Measurements from ENCODE around the gene TMPRSS3.

Gene TMPRSS3

DNA sequence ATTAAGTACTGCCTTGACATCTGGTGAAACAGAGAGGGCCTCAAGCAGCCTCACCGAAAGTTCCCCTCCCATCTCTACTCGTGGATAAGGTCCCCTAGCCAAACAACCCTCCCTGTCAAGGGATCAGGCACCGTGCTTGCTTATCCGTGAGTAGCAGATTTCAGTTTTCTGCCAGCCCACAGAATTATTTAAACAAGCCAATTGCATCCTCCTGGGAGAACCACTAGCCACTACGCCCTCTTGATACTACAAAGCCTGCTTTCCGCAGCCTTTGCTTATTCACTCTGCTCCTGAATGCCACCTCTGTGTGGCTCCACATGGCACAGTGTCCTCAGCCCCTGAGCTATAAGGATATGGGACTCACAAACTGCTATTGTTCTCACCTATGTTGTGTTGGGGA lies 39.2 kb downstream of the TMPRSS3 start (continued):
- TF ChIP-seq, protein P1, sequence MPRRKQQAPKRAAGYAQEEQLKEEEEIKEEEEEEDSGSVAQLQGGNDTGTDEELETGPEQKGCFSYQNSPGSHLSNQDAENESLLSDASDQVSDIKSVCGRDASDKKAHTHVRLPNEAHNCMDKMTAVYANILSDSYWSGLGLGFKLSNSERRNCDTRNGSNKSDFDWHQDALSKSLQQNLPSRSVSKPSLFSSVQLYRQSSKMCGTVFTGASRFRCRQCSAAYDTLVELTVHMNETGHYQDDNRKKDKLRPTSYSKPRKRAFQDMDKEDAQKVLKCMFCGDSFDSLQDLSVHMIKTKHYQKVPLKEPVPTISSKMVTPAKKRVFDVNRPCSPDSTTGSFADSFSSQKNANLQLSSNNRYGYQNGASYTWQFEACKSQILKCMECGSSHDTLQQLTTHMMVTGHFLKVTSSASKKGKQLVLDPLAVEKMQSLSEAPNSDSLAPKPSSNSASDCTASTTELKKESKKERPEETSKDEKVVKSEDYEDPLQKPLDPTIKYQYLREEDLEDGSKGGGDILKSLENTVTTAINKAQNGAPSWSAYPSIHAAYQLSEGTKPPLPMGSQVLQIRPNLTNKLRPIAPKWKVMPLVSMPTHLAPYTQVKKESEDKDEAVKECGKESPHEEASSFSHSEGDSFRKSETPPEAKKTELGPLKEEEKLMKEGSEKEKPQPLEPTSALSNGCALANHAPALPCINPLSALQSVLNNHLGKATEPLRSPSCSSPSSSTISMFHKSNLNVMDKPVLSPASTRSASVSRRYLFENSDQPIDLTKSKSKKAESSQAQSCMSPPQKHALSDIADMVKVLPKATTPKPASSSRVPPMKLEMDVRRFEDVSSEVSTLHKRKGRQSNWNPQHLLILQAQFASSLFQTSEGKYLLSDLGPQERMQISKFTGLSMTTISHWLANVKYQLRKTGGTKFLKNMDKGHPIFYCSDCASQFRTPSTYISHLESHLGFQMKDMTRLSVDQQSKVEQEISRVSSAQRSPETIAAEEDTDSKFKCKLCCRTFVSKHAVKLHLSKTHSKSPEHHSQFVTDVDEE (CRISPR knock-in tag; IDR thresholded peaks at IDR 0.05) = no peak
- no peak for TF ChIP-seq PATZ1 (CRISPR knock-in tag; IDR thresholded peaks at IDR 0.05; ENCODE audit: borderline replicate concordance)

GRCh38 chr21:42356046-42356445 lies 39.8 kb downstream of the TMPRSS3 start:
- ATAC-seq = no peak
- TF ChIP-seq ZNF70 (CRISPR knock-in tag; IDR thresholded peaks at IDR 0.05) (no peak), ZC3H10 (CRISPR knock-in tag; IDR thresholded peaks at IDR 0.05) (no peak), ESRRG (CRISPR knock-in tag; IDR thresholded peaks at IDR 0.05) (no peak), ARNTL (CRISPR knock-in tag; IDR thresholded peaks at IDR 0.05; ENCODE audit: borderline replicate concordance, low read depth) (no peak), CREB5 (CRISPR knock-in tag; IDR thresholded peaks at IDR 0.05; ENCODE audit: low read depth) (no peak), OSR1 (CRISPR knock-in tag; IDR thresholded peaks at IDR 0.05) (no peak), ISL1 (CRISPR knock-in tag; IDR thresholded peaks at IDR 0.05) (no peak), ZNF8 (CRISPR knock-in tag; IDR thresholded peaks at IDR 0.05) (no peak), CSDC2 (CRISPR knock-in tag; IDR thresholded peaks at IDR 0.05) (no peak), TCF4 (CRISPR knock-in tag; IDR thresholded peaks at IDR 0.05; ENCODE audit: borderline replicate concordance) (no peak), GLIS3 (CRISPR knock-in tag; IDR thresholded peaks at IDR 0.05) (no peak), ZFP30 (CRISPR knock-in tag; IDR thresholded peaks at IDR 0.05) (no peak), PATZ1 (CRISPR knock-in tag; IDR thresholded peaks at IDR 0.05; ENCODE audit: borderline replicate concordance) (no peak)
- TF ChIP-seq, protein P2, sequence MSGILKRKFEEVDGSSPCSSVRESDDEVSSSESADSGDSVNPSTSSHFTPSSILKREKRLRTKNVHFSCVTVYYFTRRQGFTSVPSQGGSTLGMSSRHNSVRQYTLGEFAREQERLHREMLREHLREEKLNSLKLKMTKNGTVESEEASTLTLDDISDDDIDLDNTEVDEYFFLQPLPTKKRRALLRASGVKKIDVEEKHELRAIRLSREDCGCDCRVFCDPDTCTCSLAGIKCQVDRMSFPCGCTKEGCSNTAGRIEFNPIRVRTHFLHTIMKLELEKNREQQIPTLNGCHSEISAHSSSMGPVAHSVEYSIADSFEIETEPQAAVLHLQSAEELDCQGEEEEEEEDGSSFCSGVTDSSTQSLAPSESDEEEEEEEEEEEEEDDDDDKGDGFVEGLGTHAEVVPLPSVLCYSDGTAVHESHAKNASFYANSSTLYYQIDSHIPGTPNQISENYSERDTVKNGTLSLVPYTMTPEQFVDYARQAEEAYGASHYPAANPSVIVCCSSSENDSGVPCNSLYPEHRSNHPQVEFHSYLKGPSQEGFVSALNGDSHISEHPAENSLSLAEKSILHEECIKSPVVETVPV (CRISPR knock-in tag; IDR thresholded peaks at IDR 0.05) = no peak
- TF ChIP-seq, protein P3, sequence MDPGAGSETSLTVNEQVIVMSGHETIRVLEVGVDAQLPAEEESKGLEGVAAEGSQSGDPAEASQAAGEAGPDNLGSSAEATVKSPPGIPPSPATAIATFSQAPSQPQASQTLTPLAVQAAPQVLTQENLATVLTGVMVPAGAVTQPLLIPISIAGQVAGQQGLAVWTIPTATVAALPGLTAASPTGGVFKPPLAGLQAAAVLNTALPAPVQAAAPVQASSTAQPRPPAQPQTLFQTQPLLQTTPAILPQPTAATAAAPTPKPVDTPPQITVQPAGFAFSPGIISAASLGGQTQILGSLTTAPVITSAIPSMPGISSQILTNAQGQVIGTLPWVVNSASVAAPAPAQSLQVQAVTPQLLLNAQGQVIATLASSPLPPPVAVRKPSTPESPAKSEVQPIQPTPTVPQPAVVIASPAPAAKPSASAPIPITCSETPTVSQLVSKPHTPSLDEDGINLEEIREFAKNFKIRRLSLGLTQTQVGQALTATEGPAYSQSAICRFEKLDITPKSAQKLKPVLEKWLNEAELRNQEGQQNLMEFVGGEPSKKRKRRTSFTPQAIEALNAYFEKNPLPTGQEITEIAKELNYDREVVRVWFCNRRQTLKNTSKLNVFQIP (CRISPR knock-in tag; IDR thresholded peaks at IDR 0.05; ENCODE audit: borderline replicate concordance, low read depth) = no peak
- TF ChIP-seq, protein P1 (CRISPR knock-in tag; IDR thresholded peaks at IDR 0.05) = no peak
